ENCODE data around the gene EML1. TPM values are rescaled to one million over a fixed set of nuclear protein-coding genes. Genes with fewer than 3 reads are reported as not detected.

EML1 gene
- total RNA-seq, 2 experiments from 2014 or later: not detected

GRCh38 chr14:99982537-99983250, 189.5 kb downstream of the EML1 start:
- Mint-ChIP-seq H3K9me3 (peaks cover 3% of the 10 kb centered on the region), H3K36me3 (ENCODE audit: low read depth) (peaks cover 4% of the 10 kb centered on the region), H3K27ac (no peak overlapping the region), H3K4me3 (no peak overlapping the region), H3K27me3 (no peaks in the 10 kb centered on the region), H3K4me1 (peaks cover 14% of the 10 kb centered on the region)
- ChIA-PET CTCF (interaction anchor here (0.8 to 4.0 kb wide), 28 partner anchors 8 to 282 kb away, joined by 3 to 53 read pairs (median 4); partner anchors contain the start of gene EVL), POLR2A (interaction anchor here (0.7 to 4.7 kb wide), 9 partner anchors 11 to 210 kb away, joined by 3 to 24 read pairs (median 4); no protein-coding TSS in a partner anchor)
- DNase-seq: peak; percentile 67

- no peak overlapping the region for H3K27ac Mint-ChIP-seq
Observed at GRCh38 chr14:99983251-99984015, 190.2 kb downstream of the EML1 start.

GRCh38 chr14:99984036-99984435, 190.8 kb downstream of the EML1 start:
- POLR2A ChIA-PET: interaction anchor here (1.2 to 4.7 kb wide), 6 partner anchors 11 to 208 kb away, joined by 3 to 24 read pairs (median 4); no protein-coding TSS in a partner anchor
- peaks cover 3% of the 10 kb centered on the region for H3K9me3 Mint-ChIP-seq
- DNase-seq: no peak
- H3K4me1 Mint-ChIP-seq: peaks cover 14% of the 10 kb centered on the region
- H3K27ac Mint-ChIP-seq: no peak overlapping the region
- H3K4me3 Mint-ChIP-seq: no peak overlapping the region
- peaks cover 4% of the 10 kb centered on the region for H3K36me3 Mint-ChIP-seq (ENCODE audit: low read depth)
- H3K27me3 Mint-ChIP-seq: no peaks in the 10 kb centered on the region
- CTCF ChIA-PET: interaction anchor here (1.1 to 4.0 kb wide), 12 partner anchors 9 to 209 kb away, joined by 3 to 53 read pairs (median 6); partner anchors contain the start of gene EVL

More at GRCh38 chr14:99983251-99984015, 190.2 kb downstream of the EML1 start:
- peaks cover 3% of the 10 kb centered on the region for H3K9me3 Mint-ChIP-seq
- peaks cover 14% of the 10 kb centered on the region for H3K4me1 Mint-ChIP-seq
- H3K4me3 Mint-ChIP-seq: no peak overlapping the region
- ChIA-PET POLR2A (interaction anchor here (0.7 to 4.7 kb wide), 10 partner anchors 11 to 209 kb away, joined by 3 to 24 read pairs (median 4); no protein-coding TSS in a partner anchor), CTCF (interaction anchor here (0.9 to 4.0 kb wide), 22 partner anchors 9 to 263 kb away, joined by 3 to 53 read pairs (median 4); partner anchors contain the start of gene EVL)
- no peaks in the 10 kb centered on the region for H3K27me3 Mint-ChIP-seq
- no peak for DNase-seq
- peaks cover 4% of the 10 kb centered on the region for H3K36me3 Mint-ChIP-seq (ENCODE audit: low read depth)

- DNase-seq: no peak
- Mint-ChIP-seq H3K27ac (no peak overlapping the region), H3K36me3 (ENCODE audit: low read depth) (peaks cover 4% of the 10 kb centered on the region), H3K4me3 (no peak overlapping the region), H3K27me3 (peaks cover 5% of the 10 kb centered on the region), H3K9me3 (peaks cover 3% of the 10 kb centered on the region), H3K4me1 (peaks cover 14% of the 10 kb centered on the region)
- CTCF ChIA-PET: no interaction called here
- POLR2A ChIA-PET: no interaction called here
Observed at GRCh38 chr14:99986396-99986795, 193.2 kb downstream of the EML1 start.

GRCh38 chr14:99989032-99989431, 195.8 kb downstream of the EML1 start:
- DNase-seq: no peak
- no peaks in the 10 kb centered on the region for H3K4me1 Mint-ChIP-seq
- peaks cover 12% of the 10 kb centered on the region for H3K27me3 Mint-ChIP-seq
- no peak overlapping the region for H3K4me3 Mint-ChIP-seq
- H3K27ac Mint-ChIP-seq: no peak overlapping the region
- CTCF ChIA-PET: interaction anchor here (1.2 kb wide), 1 partner anchor 204 kb away, joined by 5 read pairs; no protein-coding TSS in a partner anchor
- H3K36me3 Mint-ChIP-seq (ENCODE audit: low read depth): peaks cover 4% of the 10 kb centered on the region
- POLR2A ChIA-PET: interaction anchor here (1.3 kb wide), 1 partner anchor 132 kb away, joined by 3 read pairs; no protein-coding TSS in a partner anchor
- H3K9me3 Mint-ChIP-seq: peaks cover 3% of the 10 kb centered on the region

GRCh38 chr14:99990268-99991170, 197.3 kb downstream of the EML1 start:
- CTCF ChIA-PET: interaction anchor here (1.2 kb wide), 1 partner anchor 203 kb away, joined by 5 read pairs; no protein-coding TSS in a partner anchor
- H3K36me3 Mint-ChIP-seq (ENCODE audit: low read depth): peaks cover 4% of the 10 kb centered on the region
- POLR2A ChIA-PET: interaction anchor here (1.3 kb wide), 1 partner anchor 130 kb away, joined by 3 read pairs; no protein-coding TSS in a partner anchor
- H3K4me3 Mint-ChIP-seq: no peak overlapping the region
- H3K4me1 Mint-ChIP-seq: peaks cover under 1% of the 10 kb centered on the region
- no peak for DNase-seq
- H3K27me3 Mint-ChIP-seq: peaks cover 22% of the 10 kb centered on the region
- H3K27ac Mint-ChIP-seq: no peak overlapping the region
- H3K9me3 Mint-ChIP-seq: peaks cover 3% of the 10 kb centered on the region

GRCh38 chr14:99991331-99991730, 198.1 kb downstream of the EML1 start:
- peaks cover 24% of the 10 kb centered on the region for H3K27me3 Mint-ChIP-seq
- peaks cover 3% of the 10 kb centered on the region for H3K9me3 Mint-ChIP-seq
- POLR2A ChIA-PET: no interaction called here
- H3K4me1 Mint-ChIP-seq: peaks cover 7% of the 10 kb centered on the region
- CTCF ChIA-PET: no interaction called here
- H3K4me3 Mint-ChIP-seq: no peak overlapping the region
- no peak for DNase-seq
- peaks cover 4% of the 10 kb centered on the region for H3K36me3 Mint-ChIP-seq (ENCODE audit: low read depth)
- H3K27ac Mint-ChIP-seq: no peak overlapping the region

Other genes with a start within 250 kb of the EML1 start
- gene CCDC85C, start 189.2 kb upstream of the EML1 start, total RNA-seq: 10 to 100 TPM; 10.2 to 11.7 TPM
- under 1 TPM; 0.08 to 0.10 TPM for gene HHIPL1, start 148.3 kb upstream of the EML1 start, total RNA-seq
- under 1 TPM; 0.13 to 0.23 TPM for gene CYP46A1, start 109.1 kb upstream of the EML1 start, total RNA-seq

All from activated CD4-positive, alpha-beta memory T cell treated with anti-CD3 and anti-CD28 coated beads, Interleukin-2, amount 10 ng/mL, durations not matched to agents 7 days and 5 days (primary cell).